ENCODE results near the gene A3GALT2. TPM values are rescaled to one million over a fixed set of nuclear protein-coding genes. Genes with fewer than 3 reads are reported as not detected.

The A3GALT2 gene
- polyA plus RNA-seq, 1 donor from 2014 or later, result 0.35 TPM

DNA sequence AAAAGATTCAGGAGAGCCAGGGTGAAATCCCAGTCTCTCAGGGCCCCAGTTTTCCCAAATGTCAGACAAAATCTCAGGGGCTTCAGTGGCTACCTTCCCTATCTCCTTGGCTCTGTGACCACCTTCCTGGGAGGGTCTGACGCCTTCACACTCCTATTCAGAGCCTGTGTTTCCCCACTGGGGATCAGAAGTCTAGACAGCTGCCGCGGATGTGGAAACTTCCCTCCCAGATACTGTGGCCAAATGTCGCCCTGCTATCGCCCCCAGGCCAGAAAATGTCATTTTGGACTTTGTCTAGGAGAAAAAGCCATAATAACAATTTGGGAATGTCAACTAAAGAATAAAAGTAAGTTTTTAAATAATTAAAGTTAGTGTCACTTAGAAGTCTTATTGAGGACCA lies 15.9 kb downstream of the A3GALT2 start:
- Histone ChIP-seq H3K4me3 (ENCODE audit: low read length) (no peak overlapping the region), H3K27me3 (ENCODE audit: insufficient read depth, low read depth, low read length) (no peaks in the 10 kb centered on the region), H2AFZ (ENCODE audit: low read depth, low read length) (no peak overlapping the region), H3K79me2 (replicated peaks; ENCODE audit: insufficient read depth, low read length) (no peaks in the 10 kb centered on the region), H3K9me2 (ENCODE audit: insufficient read depth, low read length) (no peaks in the 10 kb centered on the region), H3K9ac (ENCODE audit: low read length) (no peak overlapping the region), H3K36me3 (ENCODE audit: insufficient read depth, low read length) (no peaks in the 10 kb centered on the region), H3K9me3 (ENCODE audit: low read length) (no peaks in the 10 kb centered on the region), H3F3A (ENCODE audit: insufficient read depth, low read length, poor library complexity, severe bottlenecking) (no peaks in the 10 kb centered on the region), H3K4me2 (ENCODE audit: low read length) (no peak overlapping the region), H3K27ac (ENCODE audit: low read length) (no peak overlapping the region), H4K20me1 (ENCODE audit: insufficient read depth) (no peaks in the 10 kb centered on the region)
- TF ChIP-seq EZH2 (IDR thresholded peaks at IDR 0.05; ENCODE audit: borderline replicate concordance, insufficient read depth, low read length, poor library complexity, severe bottlenecking), result no peak
- no peak for TF ChIP-seq CTCF (IDR thresholded peaks at IDR 0.05; ENCODE audit: poor library complexity, severe bottlenecking)
- no peak for TF ChIP-seq POLR2AphosphoS5 (IDR thresholded peaks at IDR 0.05)

- TF ChIP-seq MXI1 (conservative IDR thresholded peaks at IDR 0.05; ENCODE audit: poor library complexity, severe bottlenecking) (no peak), POLR2AphosphoS5 (IDR thresholded peaks at IDR 0.05) (no peak), CTCF (IDR thresholded peaks at IDR 0.05; ENCODE audit: poor library complexity, severe bottlenecking) (no peak), RAD21 (conservative IDR thresholded peaks at IDR 0.05) (no peak), TAF1 (IDR thresholded peaks at IDR 0.05; ENCODE audit: low read depth) (no peak), EZH2 (IDR thresholded peaks at IDR 0.05; ENCODE audit: borderline replicate concordance, insufficient read depth, low read length, poor library complexity, severe bottlenecking) (no peak)
- TF ChIP-seq, protein P1, sequence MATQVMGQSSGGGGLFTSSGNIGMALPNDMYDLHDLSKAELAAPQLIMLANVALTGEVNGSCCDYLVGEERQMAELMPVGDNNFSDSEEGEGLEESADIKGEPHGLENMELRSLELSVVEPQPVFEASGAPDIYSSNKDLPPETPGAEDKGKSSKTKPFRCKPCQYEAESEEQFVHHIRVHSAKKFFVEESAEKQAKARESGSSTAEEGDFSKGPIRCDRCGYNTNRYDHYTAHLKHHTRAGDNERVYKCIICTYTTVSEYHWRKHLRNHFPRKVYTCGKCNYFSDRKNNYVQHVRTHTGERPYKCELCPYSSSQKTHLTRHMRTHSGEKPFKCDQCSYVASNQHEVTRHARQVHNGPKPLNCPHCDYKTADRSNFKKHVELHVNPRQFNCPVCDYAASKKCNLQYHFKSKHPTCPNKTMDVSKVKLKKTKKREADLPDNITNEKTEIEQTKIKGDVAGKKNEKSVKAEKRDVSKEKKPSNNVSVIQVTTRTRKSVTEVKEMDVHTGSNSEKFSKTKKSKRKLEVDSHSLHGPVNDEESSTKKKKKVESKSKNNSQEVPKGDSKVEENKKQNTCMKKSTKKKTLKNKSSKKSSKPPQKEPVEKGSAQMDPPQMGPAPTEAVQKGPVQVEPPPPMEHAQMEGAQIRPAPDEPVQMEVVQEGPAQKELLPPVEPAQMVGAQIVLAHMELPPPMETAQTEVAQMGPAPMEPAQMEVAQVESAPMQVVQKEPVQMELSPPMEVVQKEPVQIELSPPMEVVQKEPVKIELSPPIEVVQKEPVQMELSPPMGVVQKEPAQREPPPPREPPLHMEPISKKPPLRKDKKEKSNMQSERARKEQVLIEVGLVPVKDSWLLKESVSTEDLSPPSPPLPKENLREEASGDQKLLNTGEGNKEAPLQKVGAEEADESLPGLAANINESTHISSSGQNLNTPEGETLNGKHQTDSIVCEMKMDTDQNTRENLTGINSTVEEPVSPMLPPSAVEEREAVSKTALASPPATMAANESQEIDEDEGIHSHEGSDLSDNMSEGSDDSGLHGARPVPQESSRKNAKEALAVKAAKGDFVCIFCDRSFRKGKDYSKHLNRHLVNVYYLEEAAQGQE (IDR thresholded peaks at IDR 0.05; ENCODE audit: borderline replicate concordance), result no peak
- no peaks in the 10 kb centered on the region for H3K36me3 ChIP-seq (ENCODE audit: insufficient read depth, low read length)
Measured at GRCh38 chr1:33302325-33302724, 18.6 kb downstream of the A3GALT2 start.

More at GRCh38 chr1:33302325-33302724, 18.6 kb downstream of the A3GALT2 start:
- H3K9me3 ChIP-seq (ENCODE audit: low read length), result no peaks in the 10 kb centered on the region
- H3K79me2 ChIP-seq (replicated peaks; ENCODE audit: insufficient read depth, low read length), result no peaks in the 10 kb centered on the region
- no peak overlapping the region for H3K27ac ChIP-seq (ENCODE audit: low read length)
- H3K4me2 ChIP-seq (ENCODE audit: low read length), result no peak overlapping the region
- H3K9ac ChIP-seq (ENCODE audit: low read length), result no peak overlapping the region
- H3K27me3 ChIP-seq (ENCODE audit: insufficient read depth, low read depth, low read length), result no peaks in the 10 kb centered on the region
- H2AFZ ChIP-seq (ENCODE audit: low read depth, low read length), result no peak overlapping the region
- H3K4me3 ChIP-seq (ENCODE audit: low read length), result no peak overlapping the region
- H3F3A ChIP-seq (ENCODE audit: insufficient read depth, low read length, poor library complexity, severe bottlenecking), result no peaks in the 10 kb centered on the region
- no peaks in the 10 kb centered on the region for H4K20me1 ChIP-seq (ENCODE audit: insufficient read depth)
- H3K9me2 ChIP-seq (ENCODE audit: insufficient read depth, low read length), result no peaks in the 10 kb centered on the region
